Loucy (cell line): Measurements from ENCODE around the gene DNAH6.

Experiments
- H2AFZ ChIP-seq: fragments of 200-600 bp; sonication (generic); 2 replicates; pipeline ENCODE4 v1.6.0; 2016; ENCODE audit warnings: antibody characterized with exemption, mild to moderate bottlenecking, low read length, moderate library complexity
- H3F3A ChIP-seq: fragments of 200-600 bp; 2 replicates; pipeline ENCODE4 v1.6.0; 2016; ENCODE audit warnings: antibody characterized with exemption, low read depth, mild to moderate bottlenecking
- H3K27me3 ChIP-seq: fragments of 200-600 bp; sonication (generic); 2 replicates; pipeline ENCODE4 v1.6.1; 2014; ENCODE audit warnings: low read length, mild to moderate bottlenecking; ENCODE audit not compliant: insufficient read depth, poor library complexity, severe bottlenecking
- H3K36me3 ChIP-seq: fragments of 200-600 bp; sonication (generic); 2 replicates; pipeline ENCODE4 v1.6.1; 2016; ENCODE audit warnings: low read length; ENCODE audit not compliant: insufficient read depth
- H3K4me1 ChIP-seq: fragments of 200-600 bp; sonication (generic); 2 replicates; pipeline ENCODE4 v1.5.1; 2014; ENCODE audit warnings: low read length, mild to moderate bottlenecking; ENCODE audit not compliant: insufficient read depth, poor library complexity, severe bottlenecking
- H3K4me2 ChIP-seq: fragments of 200-600 bp; sonication (generic); 2 replicates; pipeline ENCODE4 v1.6.0; 2014; ENCODE audit warnings: antibody characterized with exemption, low read length, low read depth, mild to moderate bottlenecking; ENCODE audit not compliant: poor library complexity, severe bottlenecking
- H3K4me3 ChIP-seq: fragments of 200-600 bp; sonication (generic); 2 replicates; pipeline ENCODE4 v1.5.1; 2014; ENCODE audit warnings: low read length, mild to moderate bottlenecking, mixed read lengths; ENCODE audit not compliant: poor library complexity, severe bottlenecking
- H3K79me2 ChIP-seq: fragments of 200-600 bp; sonication (generic); 2 replicates; pipeline ENCODE4 v1.6.1; 2014; ENCODE audit warnings: low read length; ENCODE audit not compliant: insufficient read depth
- H3K9ac ChIP-seq: fragments of 200-600 bp; sonication (generic); 2 replicates; pipeline ENCODE4 v1.6.0; 2014; ENCODE audit warnings: mild to moderate bottlenecking, low read depth, low read length, moderate library complexity; ENCODE audit not compliant: poor library complexity, severe bottlenecking
- H3K9me2 ChIP-seq: fragments of 200-600 bp; sonication (generic); replicated peaks from 2 replicates; pipeline ENCODE4 v1.6.1; 2016; ENCODE audit warnings: low read depth, low read length, mixed read lengths
- H3K9me3 ChIP-seq: fragments of 200-600 bp; sonication (generic); 2 replicates; pipeline ENCODE4 v1.6.1; 2014; ENCODE audit warnings: mild to moderate bottlenecking, antibody characterized with exemption, low read length, low read depth; ENCODE audit not compliant: insufficient read depth
- H4K20me1 ChIP-seq: fragments of 200-600 bp; sonication (generic); 2 replicates; pipeline ENCODE4 v1.6.0; 2014; ENCODE audit warnings: antibody characterized with exemption, low read length, mild to moderate bottlenecking; ENCODE audit not compliant: insufficient read depth, poor library complexity, severe bottlenecking
- CTCF ChIP-seq: fragments of 200-600 bp; sonication (generic); conservative IDR thresholded peaks from 2 replicates; pipeline ENCODE4 v1.5.1; 2014; ENCODE audit warnings: mild to moderate bottlenecking, antibody characterized with exemption, low read length
- EZH2phosphoT487 ChIP-seq: fragments of 200-600 bp; IDR thresholded peaks from 2 replicates; pipeline ENCODE4 v1.6.1; 2018; ENCODE audit warnings: antibody characterized with exemption, mild to moderate bottlenecking, moderate library complexity, borderline replicate concordance

The DNAH6 gene

GRCh38 chr2:84778911-84779690, 262.8 kb downstream of the DNAH6 start:
- no peak for TF ChIP-seq CTCF
- H3K4me2 ChIP-seq = no peak overlapping the region
- H4K20me1 ChIP-seq = no peaks in the 10 kb centered on the region
- H3F3A ChIP-seq = no peaks in the 10 kb centered on the region
- no peaks in the 10 kb centered on the region for H3K4me1 ChIP-seq
- H3K9me3 ChIP-seq = no peaks in the 10 kb centered on the region; the same call in 1 of the 2 replicates
- no peak overlapping the region for H2AFZ ChIP-seq
- no peaks in the 10 kb centered on the region for H3K36me3 ChIP-seq
- H3K79me2 ChIP-seq = no peaks in the 10 kb centered on the region
- no peaks in the 10 kb centered on the region for H3K27me3 ChIP-seq
- H3K4me3 ChIP-seq = no peak overlapping the region
- 0 out of 2 replicates have a peak, but pooled peaks cover 4% of the 10 kb centered on the region for H3K9me2 ChIP-seq
- no peak overlapping the region for H3K9ac ChIP-seq

- Histone ChIP-seq H3K4me2 (no peak overlapping the region), H3K4me3 (no peak overlapping the region), H3K9ac (no peak overlapping the region), H3K4me1 (no peaks in the 10 kb centered on the region), H3K36me3 (no peaks in the 10 kb centered on the region), H3K9me3 (no peaks in the 10 kb centered on the region; the same call in 1 of the 2 replicates), H3K27me3 (no peaks in the 10 kb centered on the region), H3K79me2 (no peaks in the 10 kb centered on the region), H4K20me1 (no peaks in the 10 kb centered on the region), H2AFZ (no peak overlapping the region), H3F3A (no peaks in the 10 kb centered on the region), H3K9me2 (0 out of 2 replicates have a peak, but pooled peaks cover 4% of the 10 kb centered on the region)
- TF ChIP-seq EZH2phosphoT487 (no peak), CTCF (no peak)
Observed at GRCh38 chr2:84779781-84780180, 263.5 kb downstream of the DNAH6 start.

- Histone ChIP-seq H2AFZ (no peak overlapping the region), H3K4me2 (no peak overlapping the region), H3K9me3 (no peaks in the 10 kb centered on the region; the same call in 1 of the 2 replicates), H3F3A (no peaks in the 10 kb centered on the region), H3K27me3 (no peaks in the 10 kb centered on the region), H3K79me2 (no peaks in the 10 kb centered on the region), H3K9ac (no peak overlapping the region), H3K9me2 (0 out of 2 replicates have a peak, but pooled peaks cover 4% of the 10 kb centered on the region), H3K4me1 (no peaks in the 10 kb centered on the region), H3K4me3 (no peak overlapping the region), H3K36me3 (no peaks in the 10 kb centered on the region), H4K20me1 (no peaks in the 10 kb centered on the region)
- no peak for TF ChIP-seq EZH2phosphoT487
- no peak for TF ChIP-seq CTCF
Observed at GRCh38 chr2:84781942-84782716, 265.8 kb downstream of the DNAH6 start.
